Measurements from ENCODE around the gene RHCG.
"Not testable (repeated sequence)": the region's sequence is repeated elsewhere in the genome, so short reads cannot be mapped to it uniquely, and the experiment has no call there.

The RHCG gene

DNA sequence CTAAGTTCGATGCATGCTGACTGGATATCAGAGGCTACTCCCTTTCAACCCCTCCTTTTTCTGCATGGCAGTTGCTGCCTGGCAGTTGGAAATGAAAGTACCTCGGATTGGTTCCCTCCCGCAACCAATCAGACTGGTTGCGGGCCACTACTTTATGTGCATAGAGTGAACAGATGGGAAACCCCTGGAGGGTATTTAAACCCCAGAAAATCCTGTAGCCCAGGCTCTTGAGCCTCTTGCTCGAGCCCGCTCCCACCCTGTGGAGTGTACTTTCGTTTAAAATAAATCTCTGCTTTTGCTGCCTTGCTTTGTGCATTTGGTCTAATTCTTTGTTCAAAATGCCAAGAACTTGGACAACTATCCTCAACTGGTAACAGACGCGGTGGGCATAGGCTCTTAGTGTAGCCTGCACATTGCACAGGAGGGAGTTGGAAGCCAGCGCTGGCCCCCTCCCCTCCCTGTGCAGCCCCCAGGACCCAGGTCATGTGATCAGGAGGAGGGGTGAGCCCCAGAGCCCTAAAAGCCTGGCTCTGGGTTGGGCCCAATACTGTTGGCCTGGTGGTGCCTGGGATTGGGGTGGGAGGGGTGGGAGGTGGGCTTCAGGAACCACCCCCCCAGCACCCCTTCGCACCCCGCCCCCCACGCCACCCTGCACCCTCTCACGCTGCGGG lies 26.8 kb downstream of the RHCG start:
- Histone ChIP-seq H3K4me1 (ENCODE audit: insufficient read depth, low read length) (no peaks in the 10 kb centered on the region), H3K9me3 (ENCODE audit: low read length) (no peaks in the 10 kb centered on the region), H3K9ac (ENCODE audit: low read length) (no peak overlapping the region), H3K27me3 (ENCODE audit: control insufficient read depth in 1 of 2, insufficient read depth in 2 of 2, low read length in 2 of 2) (peaks cover 5 to 8% of the 10 kb centered on the region in 2 donors), H3K4me3 (ENCODE audit: low read depth in 1 of 2, low read length in 2 of 2) (no peak overlapping the region), H3K27ac (ENCODE audit: low read depth, low read length) (no peak overlapping the region), H3K36me3 (ENCODE audit: insufficient read depth, low read length) (no peaks in the 10 kb centered on the region)

DNA sequence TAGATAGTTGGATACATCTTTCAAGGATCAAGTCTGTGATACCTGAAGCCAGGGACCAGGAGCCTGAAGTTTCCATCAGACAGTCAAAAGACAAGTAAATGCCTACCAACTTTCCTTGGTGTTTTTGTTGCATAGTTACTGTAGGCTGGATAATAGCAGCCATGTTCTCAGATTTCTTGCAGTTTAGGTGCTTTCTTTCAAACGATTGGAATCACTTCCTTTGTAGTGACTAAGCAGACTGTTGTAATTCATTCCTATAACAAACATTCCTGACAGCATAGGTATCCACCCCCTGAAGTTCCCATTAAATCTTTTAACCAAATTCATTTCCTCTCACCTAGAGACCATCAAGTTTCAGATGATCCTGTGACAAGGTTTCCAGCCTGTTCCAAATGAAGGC lies 27.6 kb downstream of the RHCG start:
- not testable (repeated sequence) for H3K4me3 ChIP-seq (ENCODE audit: low read depth in 1 of 2, low read length in 2 of 2); H3K27ac ChIP-seq (ENCODE audit: low read depth, low read length); H3K9ac ChIP-seq (ENCODE audit: low read length); H3K36me3 ChIP-seq (ENCODE audit: insufficient read depth, low read length); H3K27me3 ChIP-seq (ENCODE audit: control insufficient read depth in 1 of 2, insufficient read depth in 2 of 2, low read length in 2 of 2); H3K4me1 ChIP-seq (ENCODE audit: insufficient read depth, low read length); H3K9me3 ChIP-seq (ENCODE audit: low read length)

- H3K4me3 ChIP-seq (ENCODE audit: low read depth in 1 of 2, low read length in 2 of 2) = no peak overlapping the region
- H3K4me1 ChIP-seq (ENCODE audit: insufficient read depth, low read length) = no peaks in the 10 kb centered on the region
These were observed 33.3 kb downstream of the RHCG start for GRCh38 chr15:89463113-89463512.

GRCh38 chr15:89462198-89462912 lies 34.0 kb downstream of the RHCG start:
- Histone ChIP-seq H3K36me3 (ENCODE audit: insufficient read depth, low read length) (no peaks in the 10 kb centered on the region), H3K4me1 (ENCODE audit: insufficient read depth, low read length) (no peaks in the 10 kb centered on the region), H3K27ac (ENCODE audit: low read depth, low read length) (no peak overlapping the region), H3K4me3 (ENCODE audit: low read depth in 1 of 2, low read length in 2 of 2) (no peak overlapping the region), H3K9me3 (ENCODE audit: low read length) (no peaks in the 10 kb centered on the region), H3K27me3 (ENCODE audit: control insufficient read depth in 1 of 2, insufficient read depth in 2 of 2, low read length in 2 of 2) (no peaks in the 10 kb centered on the region), H3K9ac (ENCODE audit: low read length) (no peak overlapping the region)

More at GRCh38 chr15:89463113-89463512, 33.3 kb downstream of the RHCG start:
- no peaks in the 10 kb centered on the region for H3K27me3 ChIP-seq (ENCODE audit: control insufficient read depth in 1 of 2, insufficient read depth in 2 of 2, low read length in 2 of 2)
- no peak overlapping the region for H3K27ac ChIP-seq (ENCODE audit: low read depth, low read length)
- H3K36me3 ChIP-seq (ENCODE audit: insufficient read depth, low read length) = no peaks in the 10 kb centered on the region
- H3K9me3 ChIP-seq (ENCODE audit: low read length) = no peaks in the 10 kb centered on the region
- H3K9ac ChIP-seq (ENCODE audit: low read length) = no peak overlapping the region

DNA sequence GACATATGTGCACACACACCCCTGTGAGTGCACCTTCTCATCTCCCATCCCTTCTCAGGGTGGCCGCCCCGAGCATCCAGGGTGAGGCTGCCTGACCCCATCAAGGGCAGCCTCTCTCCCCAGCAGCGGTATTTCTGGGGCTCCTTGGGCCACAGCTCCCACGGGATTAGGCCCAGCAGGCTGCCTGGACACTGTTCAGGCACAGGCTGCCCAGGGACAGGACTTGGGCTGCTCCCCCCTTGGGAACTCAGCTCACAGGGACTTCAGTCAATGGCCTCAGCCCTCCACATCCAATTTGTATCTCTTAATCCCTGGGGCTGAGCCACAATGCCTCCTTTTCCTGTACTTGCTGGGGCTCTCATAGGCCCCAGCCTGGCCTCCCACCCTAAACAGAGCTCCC lies 35.0 kb downstream of the RHCG start:
- Histone ChIP-seq H3K9me3 (ENCODE audit: low read length) (no peaks in the 10 kb centered on the region), H3K9ac (ENCODE audit: low read length) (no peak overlapping the region), H3K27me3 (ENCODE audit: control insufficient read depth in 1 of 2, insufficient read depth in 2 of 2, low read length in 2 of 2) (no peaks in the 10 kb centered on the region), H3K4me1 (ENCODE audit: insufficient read depth, low read length) (no peaks in the 10 kb centered on the region), H3K36me3 (ENCODE audit: insufficient read depth, low read length) (no peaks in the 10 kb centered on the region), H3K4me3 (ENCODE audit: low read depth in 1 of 2, low read length in 2 of 2) (no peak overlapping the region), H3K27ac (ENCODE audit: low read depth, low read length) (no peak overlapping the region)

- Histone ChIP-seq H3K4me1 (ENCODE audit: insufficient read depth, low read length) (no peaks in the 10 kb centered on the region), H3K36me3 (ENCODE audit: insufficient read depth, low read length) (no peaks in the 10 kb centered on the region), H3K9me3 (ENCODE audit: low read length) (no peaks in the 10 kb centered on the region), H3K27ac (ENCODE audit: low read depth, low read length) (no peak overlapping the region), H3K27me3 (ENCODE audit: control insufficient read depth in 1 of 2, insufficient read depth in 2 of 2, low read length in 2 of 2) (no peaks in the 10 kb centered on the region), H3K9ac (ENCODE audit: low read length) (no peak overlapping the region), H3K4me3 (ENCODE audit: low read depth in 1 of 2, low read length in 2 of 2) (no peak overlapping the region)
These were observed 36.3 kb downstream of the RHCG start for GRCh38 chr15:89460048-89460447.

- no peaks in the 10 kb centered on the region for H3K36me3 ChIP-seq (ENCODE audit: insufficient read depth, low read length)
- no peaks in the 10 kb centered on the region for H3K27me3 ChIP-seq (ENCODE audit: control insufficient read depth in 1 of 2, insufficient read depth in 2 of 2, low read length in 2 of 2)
- no peaks in the 10 kb centered on the region for H3K9me3 ChIP-seq (ENCODE audit: low read length)
- no peak overlapping the region for H3K4me3 ChIP-seq (ENCODE audit: low read depth in 1 of 2, low read length in 2 of 2)
- no peak overlapping the region for H3K9ac ChIP-seq (ENCODE audit: low read length)
- H3K4me1 ChIP-seq (ENCODE audit: insufficient read depth, low read length) = no peaks in the 10 kb centered on the region
- no peak overlapping the region for H3K27ac ChIP-seq (ENCODE audit: low read depth, low read length)
These were observed 36.9 kb downstream of the RHCG start for GRCh38 chr15:89459271-89460038.

GRCh38 chr15:89458440-89458839 lies 37.9 kb downstream of the RHCG start:
- Histone ChIP-seq H3K9ac (ENCODE audit: low read length) (no peak overlapping the region), H3K27ac (ENCODE audit: low read depth, low read length) (no peak overlapping the region), H3K36me3 (ENCODE audit: insufficient read depth, low read length) (no peaks in the 10 kb centered on the region), H3K9me3 (ENCODE audit: low read length) (no peaks in the 10 kb centered on the region), H3K4me1 (ENCODE audit: insufficient read depth, low read length) (no peaks in the 10 kb centered on the region), H3K4me3 (ENCODE audit: low read depth in 1 of 2, low read length in 2 of 2) (no peak overlapping the region), H3K27me3 (ENCODE audit: control insufficient read depth in 1 of 2, insufficient read depth in 2 of 2, low read length in 2 of 2) (no peaks in the 10 kb centered on the region)

DNA sequence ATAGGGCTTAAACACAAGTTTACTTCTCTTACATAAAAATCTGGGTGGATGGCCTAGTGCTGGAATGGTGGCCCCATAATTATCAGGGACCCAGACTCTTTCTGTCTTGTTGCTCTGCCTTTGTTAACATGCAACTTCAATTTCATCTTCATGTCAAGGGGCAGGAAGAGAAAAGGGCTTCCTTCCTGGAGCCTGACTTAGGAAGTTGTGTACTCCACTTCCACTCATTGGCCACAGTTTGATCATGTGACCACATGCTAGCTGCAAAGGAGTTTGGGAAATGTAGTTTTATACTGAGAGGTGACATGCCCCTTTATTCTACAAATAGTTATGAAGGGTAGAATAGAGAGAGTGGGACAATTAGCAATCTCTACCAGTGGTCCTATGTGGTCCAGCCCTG lies 39.3 kb downstream of the RHCG start:
- H3K4me3 ChIP-seq (ENCODE audit: low read depth in 1 of 2, low read length in 2 of 2) = no peak overlapping the region
- H3K36me3 ChIP-seq (ENCODE audit: insufficient read depth, low read length) = no peaks in the 10 kb centered on the region
- peaks cover 0 to 9% of the 10 kb centered on the region in 2 donors for H3K27me3 ChIP-seq (ENCODE audit: control insufficient read depth in 1 of 2, insufficient read depth in 2 of 2, low read length in 2 of 2)
- H3K9me3 ChIP-seq (ENCODE audit: low read length) = no peaks in the 10 kb centered on the region
- H3K9ac ChIP-seq (ENCODE audit: low read length) = no peak overlapping the region
- no peaks in the 10 kb centered on the region for H3K4me1 ChIP-seq (ENCODE audit: insufficient read depth, low read length)
- H3K27ac ChIP-seq (ENCODE audit: low read depth, low read length) = no peak overlapping the region

- peaks cover 0 to 9% of the 10 kb centered on the region in 2 donors for H3K27me3 ChIP-seq (ENCODE audit: control insufficient read depth in 1 of 2, insufficient read depth in 2 of 2, low read length in 2 of 2)
- no peaks in the 10 kb centered on the region for H3K36me3 ChIP-seq (ENCODE audit: insufficient read depth, low read length)
- H3K9ac ChIP-seq (ENCODE audit: low read length) = no peak overlapping the region
- H3K9me3 ChIP-seq (ENCODE audit: low read length) = no peaks in the 10 kb centered on the region
- H3K4me3 ChIP-seq (ENCODE audit: low read depth in 1 of 2, low read length in 2 of 2) = no peak overlapping the region
- no peak overlapping the region for H3K27ac ChIP-seq (ENCODE audit: low read depth, low read length)
- H3K4me1 ChIP-seq (ENCODE audit: insufficient read depth, low read length) = no peaks in the 10 kb centered on the region
These were observed 40.8 kb downstream of the RHCG start for GRCh38 chr15:89455535-89455934.

GRCh38 chr15:89452330-89452836 lies 44.0 kb downstream of the RHCG start:
- H3K36me3 ChIP-seq (ENCODE audit: insufficient read depth, low read length) = no peaks in the 10 kb centered on the region
- H3K27me3 ChIP-seq (ENCODE audit: control insufficient read depth in 1 of 2, insufficient read depth in 2 of 2, low read length in 2 of 2) = peaks cover 5 to 9% of the 10 kb centered on the region in 2 donors
- H3K27ac ChIP-seq (ENCODE audit: low read depth, low read length) = no peak overlapping the region
- no peak overlapping the region for H3K9ac ChIP-seq (ENCODE audit: low read length)
- no peaks in the 10 kb centered on the region for H3K4me1 ChIP-seq (ENCODE audit: insufficient read depth, low read length)
- H3K9me3 ChIP-seq (ENCODE audit: low read length) = no peaks in the 10 kb centered on the region
- H3K4me3 ChIP-seq (ENCODE audit: low read depth in 1 of 2, low read length in 2 of 2) = no peak overlapping the region

All from muscle layer of colon (tissue), 2 donors.